Endothelial cell of umbilical vein (primary cell): ENCODE results near the gene KLRG1. TPM values are rescaled to one million over a fixed set of nuclear protein-coding genes. Genes with fewer than 3 reads are reported as not detected.
A peak's percentile ranks its signal among the peaks of the same experiment; 100 is the strongest.

Experiments used
- BruUV-seq: library from RNA; stranded (reverse); fragments of 400-500 nt; replicated peaks from 2 replicates; lab custom pipeline; 2021; lab: Mats Ljungman, UMichigan
- CTCF ChIA-PET: fragments of 300-600, 350-600 bp; sonication (Branson Sonifier 250); formaldehyde crosslinking; loops from one replicate; lab custom pipeline; 2021; ENCODE audit warnings: antibody characterized with exemption, inconsistent platforms; lab: Charles Lee
- POLR2A ChIA-PET: fragments of 300-600, 350-600 bp; sonication (Branson Sonifier 250); formaldehyde crosslinking; loops from one replicate; lab custom pipeline; 2021; ENCODE audit warnings: antibody characterized with exemption, inconsistent platforms; lab: Charles Lee
- DNase-seq: peaks from one replicate; pipeline ENCODE4 v3.0.0-alpha.2; 2011; ENCODE audit warnings: low read depth, low spot score
- FAIRE-seq: peaks from 2 replicates; lab custom pipeline; 2011; peaks lifted over from hg19 to GRCh38; lab: Jason Lieb, UNC
- H2AFZ ChIP-seq: 2 replicates; pipeline ENCODE4 v1.6.0; 2012; ENCODE audit warnings: low read depth, low read length, control low read depth, inconsistent platforms
- H3K27ac ChIP-seq: 2 replicates; pipeline ENCODE4 v1.5.1; 2011; ENCODE audit warnings: low read depth, mild to moderate bottlenecking, control low read depth, low read length, moderate library complexity; ENCODE audit not compliant: insufficient read depth
- H3K27me3 ChIP-seq, 2 experiments: 2 replicates each; pipeline versions ENCODE4 v1.6.0 to v1.6.1; 2011; ENCODE audit warnings: low read length in 2 of 2, mixed read lengths in 1 of 2; ENCODE audit not compliant: control insufficient read depth in 2 of 2, insufficient read depth in 2 of 2
- H3K36me3 ChIP-seq, 2 experiments: 2 replicates in 1 of 2; 3 replicates in 1 of 2; pipeline ENCODE4 v1.5.1; 2011; ENCODE audit warnings: low read length in 2 of 2, mild to moderate bottlenecking in 1 of 2, moderate library complexity in 1 of 2; ENCODE audit not compliant: control insufficient read depth in 2 of 2, insufficient read depth in 2 of 2; ENCODE audit errors: extremely low read depth in 1 of 2
- H3K4me1 ChIP-seq: 3 replicates; pipeline ENCODE4 v1.5.1; 2011; ENCODE audit warnings: mild to moderate bottlenecking, low read length; ENCODE audit not compliant: control insufficient read depth, insufficient read depth; ENCODE audit errors: extremely low read depth
- H3K4me2 ChIP-seq: 2 replicates; pipeline ENCODE4 v1.6.1; 2011; ENCODE audit warnings: low read length, control low read depth, mixed read lengths; ENCODE audit not compliant: insufficient read depth
- H3K4me3 ChIP-seq, 3 experiments: fragments of 200-600 bp in 1 of 3; sonication (generic), shearing (Covaris generic) in 1 of 3; replicated peaks in 1 of 3; 2 replicates each; pipeline ENCODE4 v1.5.1; 2011 to 2016; ENCODE audit warnings: control low read depth in 3 of 3, low read length in 3 of 3, mild to moderate bottlenecking in 2 of 3, inconsistent platforms in 1 of 3, low read depth in 1 of 3, moderate library complexity in 1 of 3; ENCODE audit not compliant: insufficient read depth in 1 of 3
- H3K79me2 ChIP-seq: 2 replicates; pipeline ENCODE4 v1.6.0; 2012; ENCODE audit warnings: low read length, inconsistent platforms; ENCODE audit not compliant: control insufficient read depth, insufficient read depth
- H3K9ac ChIP-seq: replicated peaks from 2 replicates; pipeline ENCODE3; 2011; ENCODE audit warnings: low read length, control low read depth; ENCODE audit not compliant: insufficient read depth; ENCODE audit errors: extremely low read depth
- H3K9me1 ChIP-seq: replicated peaks from 3 replicates; pipeline ENCODE4 v1.6.0; 2011; ENCODE audit warnings: mild to moderate bottlenecking, low read length; ENCODE audit not compliant: control insufficient read depth, insufficient read depth; ENCODE audit errors: extremely low read depth
- H3K9me3 ChIP-seq: replicated peaks from 2 replicates; pipeline ENCODE4 v1.5.1; 2012; ENCODE audit warnings: low read length, inconsistent platforms; ENCODE audit not compliant: control insufficient read depth, insufficient read depth
- H4K20me1 ChIP-seq: replicated peaks from 2 replicates; pipeline ENCODE3; 2011; ENCODE audit warnings: mild to moderate bottlenecking, low read length; ENCODE audit not compliant: control insufficient read depth, insufficient read depth; ENCODE audit errors: extremely low read depth
- EZH2 ChIP-seq: IDR thresholded peaks from 2 replicates; pipeline ENCODE4 v1.6.1; 2012; ENCODE audit warnings: borderline replicate concordance, low read depth, mild to moderate bottlenecking, moderate library complexity, low read length, inconsistent platforms; ENCODE audit not compliant: severe bottlenecking
- FOS ChIP-seq: IDR thresholded peaks from 2 replicates; pipeline ENCODE4 v1.6.1; 2011; ENCODE audit warnings: mild to moderate bottlenecking, low read length, moderate library complexity, borderline replicate concordance; ENCODE audit not compliant: insufficient read depth
- GATA2 ChIP-seq: IDR thresholded peaks from 2 replicates; pipeline ENCODE4 v1.7.0; 2011; ENCODE audit warnings: low read depth, mild to moderate bottlenecking, moderate library complexity, mixed read lengths, low read length; ENCODE audit not compliant: insufficient read length, insufficient read depth
- JUN ChIP-seq: IDR thresholded peaks from 2 replicates; pipeline ENCODE4 v1.6.1; 2011; ENCODE audit warnings: borderline replicate concordance, low read depth; ENCODE audit not compliant: insufficient read length, insufficient read depth
- MYC ChIP-seq: IDR thresholded peaks from one replicate; pipeline ENCODE4 v1.6.1; 2011; ENCODE audit warnings: mild to moderate bottlenecking, low read depth, low read length
- POLR2A ChIP-seq: IDR thresholded peaks from 2 replicates; pipeline ENCODE4 v1.6.1; 2012; ENCODE audit warnings: low read depth, mild to moderate bottlenecking, control low read depth, low read length
- POLR2AphosphoS5 ChIP-seq: IDR thresholded peaks from 2 replicates; pipeline ENCODE4 v1.6.1; 2012; ENCODE audit warnings: low read depth, mild to moderate bottlenecking, control low read depth, low read length, moderate library complexity; ENCODE audit not compliant: insufficient read depth
- dilution Hi-C: fragments of 300-500 bp; cut with MboI; formaldehyde crosslinking; loops from one replicate; pipeline ENCODE4 v1.15.0; 2019; ENCODE audit warnings: low sequenced_read_pairs; ENCODE audit not compliant: extremely low pct_ligation_motif_present
- intact Hi-C: fragments of 100-400 bp; cut with micrococcal nuclease; formaldehyde crosslinking; loops from one replicate; pipeline ENCODE4 v1.10.0; 2022
- polyA plus RNA-seq, 4 experiments: library from polyadenylated mRNA; depleted of rRNA in 3 of 4; stranded (reverse) in 3 of 4; unstranded in 1 of 4; fragments of >200 nt; gene quantifications; 2 replicates each; pipeline versions ENCODE4 v1.2.1 to v1.2.3, GENCODE V29; 2011 to 2012; ENCODE audit warnings: missing spikeins in 1 of 4
- total RNA-seq: library from RNA; stranded (reverse); gene quantifications from 2 replicates; pipeline ENCODE4 v1.2.3, GENCODE V29; 2021
- TF ChIP-seq, protein P1 (sequence below): IDR thresholded peaks from 2 replicates; pipeline ENCODE4 v1.6.1; 2011; ENCODE audit not compliant: insufficient read depth, insufficient read length

The KLRG1 gene
- total and polyA plus RNA-seq, 2 donors (not counting 3 experiments of a cell fraction or from before 2014, with no cell fraction given), result 4.4 to 15.9 TPM

DNA sequence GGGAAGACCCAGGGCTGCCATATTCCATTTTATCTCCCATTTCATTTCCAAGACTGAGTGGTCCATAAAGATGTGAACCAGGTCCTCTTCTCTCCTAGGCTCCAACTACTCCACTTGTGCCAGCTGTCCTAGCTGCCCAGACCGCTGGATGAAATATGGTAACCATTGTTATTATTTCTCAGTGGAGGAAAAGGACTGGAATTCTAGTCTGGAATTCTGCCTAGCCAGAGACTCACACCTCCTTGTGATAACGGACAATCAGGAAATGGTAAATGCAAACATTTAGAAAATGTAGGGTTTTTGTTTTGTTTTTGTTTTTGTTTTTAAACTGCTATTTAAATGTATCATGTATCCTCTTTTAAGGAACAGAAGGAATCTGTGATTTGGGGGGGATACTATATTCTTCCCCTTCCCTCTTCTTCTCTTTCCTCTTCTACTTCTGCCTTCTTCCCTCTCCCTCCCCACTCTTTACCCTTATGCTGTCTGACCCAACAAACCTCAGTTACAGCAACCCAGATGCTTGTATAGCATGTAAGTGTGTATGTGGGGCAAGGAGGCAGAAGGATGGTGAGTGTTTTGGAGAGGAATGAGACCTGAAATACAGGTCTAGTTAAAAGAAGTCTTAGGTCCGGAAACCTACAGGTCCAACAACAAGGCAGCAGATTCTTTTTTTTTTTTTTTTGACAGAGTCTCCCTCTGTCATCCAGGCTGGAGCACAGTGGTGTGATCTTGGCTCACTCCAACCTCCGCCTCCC, 5.9 kb downstream of the KLRG1 start:
- H3K9ac ChIP-seq, result no peak overlapping the region
- peak; percentile 56 for DNase-seq
- no peaks in the 10 kb centered on the region for H3K27me3 ChIP-seq
- H3K4me2 ChIP-seq, result no peak overlapping the region
- peaks cover 40% of the 10 kb centered on the region for H3K4me1 ChIP-seq
- H3K9me1 ChIP-seq, result no peaks in the 10 kb centered on the region
- H2AFZ ChIP-seq, result peak overlapping the region; percentile 48
- H3K79me2 ChIP-seq, result no peaks in the 10 kb centered on the region
- dilution Hi-C loops (no loop called here), intact Hi-C loops (no loop called here)
- ChIA-PET POLR2A (no interaction called here), CTCF (no interaction called here)
- TF ChIP-seq GATA2 (no peak), MYC (no peak), POLR2A (no peak), POLR2AphosphoS5 (no peak), FOS (no peak), EZH2 (no peak), JUN (no peak)
- TF ChIP-seq, protein P1, sequence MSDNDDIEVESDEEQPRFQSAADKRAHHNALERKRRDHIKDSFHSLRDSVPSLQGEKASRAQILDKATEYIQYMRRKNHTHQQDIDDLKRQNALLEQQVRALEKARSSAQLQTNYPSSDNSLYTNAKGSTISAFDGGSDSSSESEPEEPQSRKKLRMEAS, result no peak
- no peak overlapping the region for H3K27ac ChIP-seq
- no peak overlapping the region for H3K4me3 ChIP-seq
- BruUV-seq, result no TSS peak
- no peak for FAIRE-seq
- H4K20me1 ChIP-seq, result no peaks in the 10 kb centered on the region
- no peaks in the 10 kb centered on the region for H3K36me3 ChIP-seq
- H3K9me3 ChIP-seq, result no peaks in the 10 kb centered on the region
